ENCODE data around the gene HEATR3. TPM values are rescaled to one million over a fixed set of nuclear protein-coding genes. Genes with fewer than 3 reads are reported as not detected.

Gene HEATR3
- total and polyA plus RNA-seq, 2 of the 13 experiments (the other 11 are each of a cell fraction or from before 2014, with no cell fraction given), result 22.4 to 52.4 TPM

DNA sequence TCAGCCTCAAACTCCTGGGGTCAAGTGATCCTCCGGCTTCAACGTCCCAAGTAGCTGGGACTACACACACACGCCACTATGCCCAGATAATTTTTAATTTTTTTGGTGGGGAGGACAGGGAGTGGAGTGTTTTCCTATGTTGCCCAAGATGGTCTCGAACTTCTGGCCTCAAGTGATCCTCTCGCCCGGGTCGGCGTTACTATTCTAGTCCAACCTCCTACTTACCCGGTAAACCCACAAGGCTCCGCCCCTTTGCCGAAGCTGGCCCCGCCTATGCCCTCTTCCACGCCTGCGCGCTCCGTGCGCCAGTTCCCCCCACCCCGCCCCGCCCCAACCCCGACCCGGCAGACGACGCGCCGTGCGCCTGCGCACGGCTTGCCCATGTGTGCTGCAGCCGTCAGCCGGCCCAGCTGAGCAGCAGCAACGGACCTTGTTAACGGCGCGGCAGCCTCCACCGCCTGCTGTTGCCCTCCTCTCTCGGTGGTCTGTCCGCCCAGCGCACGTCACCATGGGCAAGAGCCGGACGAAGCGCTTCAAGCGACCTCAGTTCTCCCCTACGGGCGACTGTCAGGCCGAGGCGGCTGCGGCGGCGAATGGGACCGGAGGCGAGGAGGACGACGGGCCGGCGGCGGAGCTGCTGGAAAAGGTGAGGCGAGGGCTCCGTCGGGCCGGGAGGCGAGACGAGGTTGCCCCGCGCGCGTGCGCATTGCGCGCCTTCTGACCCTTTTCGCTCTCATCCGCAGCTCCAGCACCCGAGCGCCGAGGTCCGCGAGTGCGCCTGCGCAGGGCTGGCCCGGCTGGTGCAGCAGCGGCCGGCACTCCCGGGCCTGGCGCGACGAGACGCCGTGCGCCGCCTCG is at the start of gene HEATR3 (continued):
- TF ChIP-seq SETDB1 (CRISPR knock-in tag; IDR thresholded peaks at IDR 0.05; ENCODE audit: borderline replicate concordance) (no peak), CHD2 (IDR thresholded peaks at IDR 0.05; ENCODE audit: low read depth, low read length) (no peak), ZNF761 (CRISPR knock-in tag; conservative IDR thresholded peaks at IDR 0.05) (no peak; the same call in 1 of the 2 replicates), DNMT3B (CRISPR knock-in tag; conservative IDR thresholded peaks at IDR 0.05) (no peak), POLR2A (IDR thresholded peaks at IDR 0.05; ENCODE audit: insufficient read depth in 1 of 2, low read depth in 2 of 2, low read length in 2 of 2) (peak; percentile 69 to 92; a peak in 3 of 4 replicates), ZNF501 (CRISPR knock-in tag; IDR thresholded peaks at IDR 0.05) (no peak; the same call in none of the 2 replicates), FOXC1 (CRISPR knock-in tag; IDR thresholded peaks at IDR 0.05; ENCODE audit: borderline replicate concordance) (peak; percentile 99), ZGPAT (CRISPR knock-in tag; IDR thresholded peaks at IDR 0.05) (peak; percentile 95), HOXD1 (CRISPR knock-in tag; IDR thresholded peaks at IDR 0.05) (peak; percentile 71; the same call in 1 of the 2 replicates), U2AF2 (IDR thresholded peaks at IDR 0.05; ENCODE audit: low read depth, low read length) (no peak), ZNF530 (CRISPR knock-in tag; IDR thresholded peaks at IDR 0.05; ENCODE audit: low read depth) (no peak), ZMYM4 (CRISPR knock-in tag; IDR thresholded peaks at IDR 0.05) (peak; percentile 69), CENPX (CRISPR knock-in tag; IDR thresholded peaks at IDR 0.05) (no peak), ZBTB46 (CRISPR knock-in tag; IDR thresholded peaks at IDR 0.05; ENCODE audit: borderline replicate concordance) (no peak), ZNF780A (CRISPR knock-in tag; IDR thresholded peaks at IDR 0.05) (no peak), SP2 (CRISPR knock-in tag; IDR thresholded peaks at IDR 0.05) (no peak), TGIF2 (CRISPR knock-in tag; IDR thresholded peaks at IDR 0.05) (peak; percentile 68; the same call in 1 of the 2 replicates), KLF16 (CRISPR knock-in tag; IDR thresholded peaks at IDR 0.05) (peak in 1 of 2 experiments; percentile 66; a peak in 2 of 4 replicates)
- TF ChIP-seq, protein P1, sequence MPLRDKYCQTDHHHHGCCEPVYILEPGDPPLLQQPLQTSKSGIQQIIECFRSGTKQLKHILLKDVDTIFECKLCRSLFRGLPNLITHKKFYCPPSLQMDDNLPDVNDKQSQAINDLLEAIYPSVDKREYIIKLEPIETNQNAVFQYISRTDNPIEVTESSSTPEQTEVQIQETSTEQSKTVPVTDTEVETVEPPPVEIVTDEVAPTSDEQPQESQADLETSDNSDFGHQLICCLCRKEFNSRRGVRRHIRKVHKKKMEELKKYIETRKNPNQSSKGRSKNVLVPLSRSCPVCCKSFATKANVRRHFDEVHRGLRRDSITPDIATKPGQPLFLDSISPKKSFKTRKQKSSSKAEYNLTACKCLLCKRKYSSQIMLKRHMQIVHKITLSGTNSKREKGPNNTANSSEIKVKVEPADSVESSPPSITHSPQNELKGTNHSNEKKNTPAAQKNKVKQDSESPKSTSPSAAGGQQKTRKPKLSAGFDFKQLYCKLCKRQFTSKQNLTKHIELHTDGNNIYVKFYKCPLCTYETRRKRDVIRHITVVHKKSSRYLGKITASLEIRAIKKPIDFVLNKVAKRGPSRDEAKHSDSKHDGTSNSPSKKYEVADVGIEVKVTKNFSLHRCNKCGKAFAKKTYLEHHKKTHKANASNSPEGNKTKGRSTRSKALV (CRISPR knock-in tag; IDR thresholded peaks at IDR 0.05), result peak; percentile 89; the same call in 1 of the 2 replicates
- TF ChIP-seq, protein P2, sequence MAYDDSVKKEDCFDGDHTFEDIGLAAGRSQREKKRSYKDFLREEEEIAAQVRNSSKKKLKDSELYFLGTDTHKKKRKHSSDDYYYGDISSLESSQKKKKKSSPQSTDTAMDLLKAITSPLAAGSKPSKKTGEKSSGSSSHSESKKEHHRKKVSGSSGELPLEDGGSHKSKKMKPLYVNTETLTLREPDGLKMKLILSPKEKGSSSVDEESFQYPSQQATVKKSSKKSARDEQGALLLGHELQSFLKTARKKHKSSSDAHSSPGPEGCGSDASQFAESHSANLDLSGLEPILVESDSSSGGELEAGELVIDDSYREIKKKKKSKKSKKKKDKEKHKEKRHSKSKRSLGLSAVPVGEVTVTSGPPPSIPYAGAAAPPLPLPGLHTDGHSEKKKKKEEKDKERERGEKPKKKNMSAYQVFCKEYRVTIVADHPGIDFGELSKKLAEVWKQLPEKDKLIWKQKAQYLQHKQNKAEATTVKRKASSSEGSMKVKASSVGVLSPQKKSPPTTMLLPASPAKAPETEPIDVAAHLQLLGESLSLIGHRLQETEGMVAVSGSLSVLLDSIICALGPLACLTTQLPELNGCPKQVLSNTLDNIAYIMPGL (CRISPR knock-in tag; IDR thresholded peaks at IDR 0.05; ENCODE audit: borderline replicate concordance in 1 of 2, low read depth in 1 of 2), result peak; percentile 54 to 59
- TF ChIP-seq, protein P3, sequence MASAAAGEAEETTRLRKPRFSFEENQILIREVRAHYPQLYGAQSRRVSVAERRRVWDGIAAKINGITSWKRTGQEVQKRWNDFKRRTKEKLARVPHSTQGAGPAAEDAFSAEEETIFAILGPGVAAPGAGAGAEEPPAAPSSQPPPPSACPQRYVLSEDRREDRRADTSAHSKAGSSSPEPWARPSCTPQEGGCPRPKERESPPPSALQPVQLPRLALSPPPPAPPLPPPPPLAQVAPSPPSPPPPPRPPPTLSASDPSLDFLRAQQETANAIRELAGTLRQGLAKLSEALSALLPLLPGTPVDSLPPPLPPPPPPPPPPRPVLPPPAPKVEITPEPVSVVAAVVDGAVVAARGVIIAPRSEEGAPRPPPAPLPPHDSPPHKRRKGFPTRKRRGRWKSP (CRISPR knock-in tag; IDR thresholded peaks at IDR 0.05), result peak; percentile 7

Measured in HepG2 (cell line).